H1 (cell line): ENCODE results near the gene SLC6A20. TPM values are rescaled to one million over a fixed set of nuclear protein-coding genes. Genes with fewer than 3 reads are reported as not detected.
A peak's percentile ranks its signal among the peaks of the same experiment; 100 is the strongest.

Experiments
- CTCF ChIA-PET: fragments of 300-600 bp; sonication (Branson Sonifier 250); formaldehyde crosslinking; loops from one replicate; lab custom pipeline; 2021; ENCODE audit not compliant: partially characterized antibody; lab: Charles Lee
- POLR2A ChIA-PET: fragments of 300-600 bp; sonication (Branson Sonifier 250); formaldehyde crosslinking; loops from one replicate; lab custom pipeline; 2021; ENCODE audit warnings: inconsistent platforms; ENCODE audit not compliant: partially characterized antibody; lab: Charles Lee
- DNase-seq, 2 experiments: peaks; one replicate each; pipeline versions ENCODE4 v3.0.0 to v3.0.0-alpha.2; 2010 to 2022; ENCODE audit warnings: low spot score in 2 of 2, low read depth in 1 of 2, mixed read lengths in 1 of 2
- FAIRE-seq: peaks from 2 replicates; lab custom pipeline; 2011; peaks lifted over from hg19 to GRCh38; lab: Jason Lieb, UNC
- H2AFZ ChIP-seq: 2 replicates; pipeline ENCODE4 v1.8.1; 2012; ENCODE audit warnings: low read length, inconsistent platforms
- H2AK5ac ChIP-seq: 2 replicates; pipeline ENCODE4 v1.6.1; 2013; ENCODE audit warnings: low read depth, low read length
- H2BK120ac ChIP-seq: replicated peaks from 2 replicates; pipeline ENCODE3; 2013; ENCODE audit warnings: low read depth, low read length, inconsistent platforms
- H2BK12ac ChIP-seq: 2 replicates; pipeline ENCODE4 v1.6.1; 2013; ENCODE audit warnings: low read depth, low read length
- H2BK15ac ChIP-seq: 2 replicates; pipeline ENCODE4 v1.6.1; 2013; ENCODE audit warnings: low read length
- H2BK20ac ChIP-seq: 2 replicates; pipeline ENCODE4 v1.6.1; 2013; ENCODE audit warnings: low read length
- H2BK5ac ChIP-seq: 2 replicates; pipeline ENCODE4 v1.6.1; 2013; ENCODE audit warnings: low read depth, low read length
- H3K14ac ChIP-seq: 2 replicates; pipeline ENCODE4 v1.6.1; 2013; ENCODE audit warnings: inconsistent platforms; ENCODE audit not compliant: insufficient read length
- H3K18ac ChIP-seq: 2 replicates; pipeline ENCODE4 v1.6.1; 2013; ENCODE audit warnings: low read length; ENCODE audit errors: extremely low read depth
- H3K23ac ChIP-seq: 2 replicates; pipeline ENCODE4 v1.6.1; 2013; ENCODE audit warnings: inconsistent platforms; ENCODE audit not compliant: insufficient read length
- H3K23me2 ChIP-seq: 2 replicates; pipeline ENCODE4 v1.6.1; 2013; ENCODE audit warnings: low read depth, low read length
- H3K27ac ChIP-seq: 2 replicates; pipeline ENCODE4 v1.6.1; 2011; ENCODE audit warnings: low read depth, low read length, inconsistent platforms
- H3K27me3 ChIP-seq, 4 experiments: replicated peaks in 1 of 4; 1 replicate in 1 of 4; 2 replicates in 3 of 4; pipeline versions ENCODE4 v1.6.1 to v1.8.1; 2011 to 2013; ENCODE audit warnings: low read length in 3 of 4, mild to moderate bottlenecking in 3 of 4, inconsistent platforms in 2 of 4, mixed read lengths in 2 of 4, moderate library complexity in 1 of 4; ENCODE audit not compliant: control insufficient read depth in 3 of 4, insufficient read depth in 3 of 4; ENCODE audit errors: extremely low read depth in 1 of 4
- H3K36me3 ChIP-seq, 4 experiments: 2 replicates each; pipeline versions ENCODE4 v1.6.1 to v1.8.1; 2011 to 2013; ENCODE audit warnings: mild to moderate bottlenecking in 4 of 4, low read length in 3 of 4, moderate library complexity in 2 of 4, control low read depth in 1 of 4, inconsistent platforms in 1 of 4; ENCODE audit not compliant: insufficient read depth in 4 of 4, control insufficient read depth in 2 of 4
- H3K4ac ChIP-seq: replicated peaks from 2 replicates; pipeline ENCODE3; 2013; ENCODE audit warnings: low read length, low read depth, mixed read lengths, inconsistent platforms; ENCODE audit not compliant: insufficient read length
- H3K4me1 ChIP-seq, 4 experiments: replicated peaks in 1 of 4; 1 replicate in 1 of 4; 2 replicates in 3 of 4; pipeline versions ENCODE4 v1.6.1 to v1.8.1; 2011 to 2013; ENCODE audit warnings: low read length in 3 of 4, inconsistent platforms in 2 of 4, mixed read lengths in 1 of 4; ENCODE audit not compliant: insufficient read depth in 4 of 4, control insufficient read depth in 3 of 4
- H3K4me2 ChIP-seq, 2 experiments: 2 replicates each; pipeline versions ENCODE4 v1.6.1 to v1.8.1; 2011 to 2013; ENCODE audit warnings: low read depth in 2 of 2, low read length in 2 of 2, control low read depth in 1 of 2, inconsistent platforms in 1 of 2, mild to moderate bottlenecking in 1 of 2; ENCODE audit not compliant: insufficient read depth in 1 of 2
- H3K4me3 ChIP-seq, 4 experiments: fragments of 200-600, 300-600 bp in 1 of 4; sonication (generic), shearing (Covaris generic), sonication (Bioruptor Twin) in 1 of 4; 2 replicates each; pipeline versions ENCODE4 v1.5.1 to v1.8.1; 2011 to 2016; ENCODE audit warnings: low read length in 4 of 4, low read depth in 3 of 4, control low read depth in 2 of 4, inconsistent platforms in 2 of 4, mild to moderate bottlenecking in 2 of 4, mixed read lengths in 1 of 4, moderate library complexity in 1 of 4; ENCODE audit not compliant: insufficient read depth in 2 of 4; ENCODE audit errors: extremely low read depth in 1 of 4
- H3K56ac ChIP-seq: replicated peaks from 2 replicates; pipeline ENCODE3; 2013; ENCODE audit warnings: low read depth, mild to moderate bottlenecking, mixed read lengths, low read length, inconsistent platforms; ENCODE audit not compliant: insufficient read length
- H3K79me1 ChIP-seq: 2 replicates; pipeline ENCODE4 v1.6.1; 2013; ENCODE audit warnings: low read depth, low read length, control low read depth
- H3K79me2 ChIP-seq, 2 experiments: 2 replicates each; pipeline versions ENCODE4 v1.6.1 to v1.8.1; 2012 to 2013; ENCODE audit warnings: low read length in 2 of 2, mild to moderate bottlenecking in 2 of 2, inconsistent platforms in 1 of 2; ENCODE audit not compliant: insufficient read depth in 2 of 2, control insufficient read depth in 1 of 2
- H3K9ac ChIP-seq, 4 experiments: replicated peaks in 1 of 4; 1 replicate in 1 of 4; 2 replicates in 3 of 4; pipeline versions ENCODE4 v1.6.1 to v1.8.1; 2011 to 2013; ENCODE audit warnings: low read depth in 3 of 4, low read length in 3 of 4, control low read depth in 2 of 4, mild to moderate bottlenecking in 2 of 4, moderate library complexity in 2 of 4, inconsistent platforms in 1 of 4; ENCODE audit errors: extremely low read depth in 1 of 4
- H3K9me3 ChIP-seq, 2 experiments: 2 replicates each; pipeline versions ENCODE4 v1.6.1 to v1.8.1; 2012 to 2013; ENCODE audit warnings: mild to moderate bottlenecking in 2 of 2, moderate library complexity in 2 of 2, control low read depth in 1 of 2, inconsistent platforms in 1 of 2, low read depth in 1 of 2, low read length in 1 of 2, mixed read lengths in 1 of 2; ENCODE audit not compliant: insufficient read depth in 2 of 2
- H4K20me1 ChIP-seq, 2 experiments: replicated peaks in 1 of 2; 2 replicates each; pipeline versions ENCODE3 to v1.8.1; 2011 to 2013; ENCODE audit warnings: inconsistent platforms in 2 of 2, low read length in 2 of 2, mild to moderate bottlenecking in 1 of 2; ENCODE audit not compliant: insufficient read depth in 2 of 2, control insufficient read depth in 1 of 2
- H4K5ac ChIP-seq: 2 replicates; pipeline ENCODE4 v1.6.1; 2013; ENCODE audit warnings: low read length, low read depth, mixed read lengths, inconsistent platforms; ENCODE audit not compliant: insufficient read length
- H4K8ac ChIP-seq: 2 replicates; pipeline ENCODE4 v1.8.0; 2013; ENCODE audit warnings: mild to moderate bottlenecking, moderate library complexity, low read length, inconsistent platforms; ENCODE audit not compliant: insufficient read depth; ENCODE audit errors: extremely low read depth
- H4K91ac ChIP-seq: replicated peaks from 2 replicates; pipeline ENCODE3; 2013; ENCODE audit warnings: low read length, mixed read lengths, inconsistent platforms; ENCODE audit not compliant: insufficient read length
- CHD2 ChIP-seq: IDR thresholded peaks from 2 replicates; pipeline ENCODE4 v1.6.1; 2012; ENCODE audit warnings: low read length, improper control_type of control experiment
- MAFK ChIP-seq: IDR thresholded peaks from 2 replicates; pipeline ENCODE4 v1.6.1; 2012; ENCODE audit warnings: low read depth, mild to moderate bottlenecking, improper control_type of control experiment, low read length
- RAD21 ChIP-seq, 2 experiments: IDR thresholded peaks in 1 of 2; conservative IDR thresholded peaks in 1 of 2; 2 replicates each; pipeline ENCODE4 v1.6.1; 2011; ENCODE audit warnings: low read depth in 2 of 2, low read length in 2 of 2, improper control_type of control experiment in 1 of 2, inconsistent platforms in 1 of 2, mild to moderate bottlenecking in 1 of 2, moderate library complexity in 1 of 2
- WGBS, 2 experiments: shearing (Covaris generic) in 1 of 2; methylation state at CpG; one replicate each; pipeline versions ENCODE4 v1.1.6 to v1.1.7; 2013 to 2015; ENCODE audit warnings: low lambda C conversion rate in 2 of 2, mixed read lengths in 2 of 2, inconsistent platforms in 1 of 2, low coverage in 1 of 2, missing lambda C conversion rate in 1 of 2; ENCODE audit not compliant: insufficient replicate concordance in 2 of 2, insufficient coverage in 1 of 2, insufficient read length in 1 of 2; ENCODE audit errors: extremely low coverage in 1 of 2, missing lambda C conversion rate in 1 of 2; 5-methylcytosine and 5-hydroxymethylcytosine counted together
- polyA plus RNA-seq, 7 experiments: library from polyadenylated mRNA; depleted of rRNA in 3 of 7; stranded (reverse) in 5 of 7; unstranded in 2 of 7; fragments of >200 nt in 5 of 7; fragments of 200-250 nt in 2 of 7; gene quantifications; 1 replicate in 5 of 7; 2 replicates in 1 of 7; 4 replicates in 1 of 7; pipeline versions ENCODE4 v1.2.1 to v1.2.3, GENCODE V29; 2011 to 2013; ENCODE audit warnings: missing spikeins in 2 of 7, mixed read lengths in 2 of 7
- total RNA-seq: library from RNA; stranded (reverse); fragmentation: NEBNext Ultra II Directional; extraction: Animal tissue kit (Norgen Biotek cat#: 25700); gene quantifications from 2 replicates; pipeline ENCODE4 v1.2.1, GENCODE V29; 2021
- TF ChIP-seq, protein P1 (sequence below), 3 experiments: IDR thresholded peaks; 1 replicate in 2 of 3; 2 replicates in 1 of 3; pipeline versions ENCODE4 v1.5.1 to v1.6.1; 2011; ENCODE audit warnings: low read length in 3 of 3, mild to moderate bottlenecking in 3 of 3, inconsistent platforms in 2 of 3, low read depth in 1 of 3, moderate library complexity in 1 of 3; ENCODE audit not compliant: insufficient read depth in 1 of 3; ENCODE audit errors: control extremely low read depth in 1 of 3

The SLC6A20 gene
- total and polyA plus RNA-seq, 2 of the 8 experiments (the other 6 are each of a cell fraction or from before 2014, with no cell fraction given), result 0.05 TPM; not detected in 1

DNA sequence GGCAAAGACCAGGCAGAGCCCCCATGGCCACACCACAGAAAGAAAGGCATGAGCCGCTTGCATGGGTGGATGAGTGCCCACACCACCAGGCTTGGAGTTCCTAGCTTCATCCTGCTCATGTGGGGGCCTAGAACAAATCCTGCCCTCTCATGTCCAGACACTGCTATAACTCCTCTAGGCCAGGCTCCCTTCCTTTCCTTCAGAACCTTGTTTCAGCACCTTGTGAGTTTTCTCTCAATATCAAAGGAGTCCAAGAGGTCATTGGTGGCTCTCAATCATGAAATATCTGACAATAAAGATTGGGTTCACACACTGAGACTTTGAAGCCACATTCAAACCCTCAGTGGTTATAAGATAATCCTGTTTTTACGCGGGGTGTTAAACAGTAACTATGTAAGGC lies 12.7 kb downstream of the SLC6A20 start:
- DNase-seq (no peak), FAIRE-seq (peak; percentile 72)
- H3K23ac ChIP-seq, result no peak overlapping the region
- no peak overlapping the region for H2BK120ac ChIP-seq
- no peak overlapping the region for H3K14ac ChIP-seq
- H3K4ac ChIP-seq, result no peak overlapping the region
- H3K79me1 ChIP-seq, result no peaks in the 10 kb centered on the region
- POLR2A ChIA-PET, result no interaction called here
- no peak overlapping the region for H2BK5ac ChIP-seq
- CTCF ChIA-PET, result interaction anchor here (1.0 to 1.7 kb wide), 5 partner anchors 10 to 117 kb away, joined by 3 to 7 read pairs (median 4); no protein-coding TSS in a partner anchor
- H4K8ac ChIP-seq, result no peak overlapping the region
- no peak overlapping the region for H3K4me3 ChIP-seq
- H3K9ac ChIP-seq, result no peak overlapping the region
- 88% methylated on average over 3 of the region's 3 CpGs; no CpG with 5 or more reads in 1 of the 2 experiments for WGBS, 2 experiments
- no peak overlapping the region for H2AK5ac ChIP-seq
- H3K4me1 ChIP-seq, result peaks cover 0 to 2% (median 0%) of the 10 kb centered on the region in 4 experiments; a peak in 1 of 7 replicates
- no peaks in the 10 kb centered on the region for H3K9me3 ChIP-seq
- TF ChIP-seq, protein P1, sequence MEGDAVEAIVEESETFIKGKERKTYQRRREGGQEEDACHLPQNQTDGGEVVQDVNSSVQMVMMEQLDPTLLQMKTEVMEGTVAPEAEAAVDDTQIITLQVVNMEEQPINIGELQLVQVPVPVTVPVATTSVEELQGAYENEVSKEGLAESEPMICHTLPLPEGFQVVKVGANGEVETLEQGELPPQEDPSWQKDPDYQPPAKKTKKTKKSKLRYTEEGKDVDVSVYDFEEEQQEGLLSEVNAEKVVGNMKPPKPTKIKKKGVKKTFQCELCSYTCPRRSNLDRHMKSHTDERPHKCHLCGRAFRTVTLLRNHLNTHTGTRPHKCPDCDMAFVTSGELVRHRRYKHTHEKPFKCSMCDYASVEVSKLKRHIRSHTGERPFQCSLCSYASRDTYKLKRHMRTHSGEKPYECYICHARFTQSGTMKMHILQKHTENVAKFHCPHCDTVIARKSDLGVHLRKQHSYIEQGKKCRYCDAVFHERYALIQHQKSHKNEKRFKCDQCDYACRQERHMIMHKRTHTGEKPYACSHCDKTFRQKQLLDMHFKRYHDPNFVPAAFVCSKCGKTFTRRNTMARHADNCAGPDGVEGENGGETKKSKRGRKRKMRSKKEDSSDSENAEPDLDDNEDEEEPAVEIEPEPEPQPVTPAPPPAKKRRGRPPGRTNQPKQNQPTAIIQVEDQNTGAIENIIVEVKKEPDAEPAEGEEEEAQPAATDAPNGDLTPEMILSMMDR (IDR thresholded peaks at IDR 0.05; ENCODE audit: control extremely low read depth in 1 of 3, insufficient read depth in 1 of 3, low read depth in 1 of 3, low read length in 3 of 3), result peak in 2 of 3 experiments; percentile 2 to 36; a peak in 2 of 4 replicates
- no peak for TF ChIP-seq CHD2
- peak; percentile 5 to 23; a peak in 1 of 4 replicates for TF ChIP-seq RAD21 (IDR thresholded peaks at IDR 0.05 in 1 of 2, conservative IDR thresholded peaks at IDR 0.05 in 1 of 2; ENCODE audit: low read depth in 2 of 2, low read length in 2 of 2)
- no peak for TF ChIP-seq MAFK
- H4K5ac ChIP-seq, result no peak overlapping the region
- no peak overlapping the region for H3K27ac ChIP-seq
- no peaks in the 10 kb centered on the region for H3K36me3 ChIP-seq
- H3K4me2 ChIP-seq, result no peak overlapping the region
- H2AFZ ChIP-seq, result no peak overlapping the region
- no peak overlapping the region for H2BK12ac ChIP-seq
- no peaks in the 10 kb centered on the region for H3K27me3 ChIP-seq
- H2BK20ac ChIP-seq, result no peak overlapping the region
- peaks cover 5% of the 10 kb centered on the region; the same call in 1 of the 2 replicates for H3K23me2 ChIP-seq
- H3K56ac ChIP-seq, result no peak overlapping the region
- no peaks in the 10 kb centered on the region for H3K79me2 ChIP-seq
- H2BK15ac ChIP-seq, result no peak overlapping the region
- H4K91ac ChIP-seq, result no peak overlapping the region
- H4K20me1 ChIP-seq, result no peaks in the 10 kb centered on the region
- H3K18ac ChIP-seq, result no peak overlapping the region
